Upper lobe of right lung (tissue), 1 donor: Measurements from ENCODE around the gene CD79A. TPM values are rescaled to one million over a fixed set of nuclear protein-coding genes. Genes with fewer than 3 reads are reported as not detected.

Source experiments
- ATAC-seq: fragments of 200-7000 bp; cut with Tn5 transposase; one replicate; pipeline ENCODE4 v1.9.1; 2020; ENCODE audit warnings: mild to moderate bottlenecking, moderate library complexity
- DNase-seq: peaks from one replicate; pipeline ENCODE4 v3.0.0-alpha.2; 2020
- H3K27ac ChIP-seq: fragments of 200-600 bp; one replicate; pipeline ENCODE4 v1.8.0; 2022
- H3K27me3 ChIP-seq: fragments of 200-600 bp; one replicate; pipeline ENCODE4 v1.8.0; 2022; ENCODE audit warnings: mild to moderate bottlenecking
- H3K36me3 ChIP-seq: fragments of 200-600 bp; one replicate; pipeline ENCODE4 v1.8.0; 2022
- H3K4me1 ChIP-seq: fragments of 200-600 bp; one replicate; pipeline ENCODE4 v1.8.0; 2022
- H3K4me3 ChIP-seq: fragments of 200-600 bp; one replicate; pipeline ENCODE4 v1.8.0; 2022; ENCODE audit warnings: mild to moderate bottlenecking
- H3K9me3 ChIP-seq: fragments of 200-600 bp; one replicate; pipeline ENCODE4 v1.8.0; 2022
- CTCF ChIP-seq: fragments of 200-600 bp; IDR thresholded peaks from one replicate; pipeline ENCODE4 v1.8.0; 2022; ENCODE audit warnings: antibody characterized with exemption
- intact Hi-C: fragments of 100-400 bp; cut with DNase I; formaldehyde crosslinking; loops from one replicate; pipeline ENCODE4 v1.11.0; 2022
- total RNA-seq: library from RNA; stranded (reverse); fragmentation: NEBNext Ultra II Directional; extraction: Animal tissue kit (Norgen Biotek cat#: 25700); gene quantifications from one replicate; pipeline ENCODE4 v1.2.1, GENCODE V29; 2021
- donor health status: DM: no; HTN: yes; CAD: no; lungs with severe emphysema.

CD79A gene
- total RNA-seq, 1 donor from 2014 or later = 1.4 TPM

- Histone ChIP-seq H3K27ac (no peak overlapping the region), H3K4me1 (no peaks in the 10 kb centered on the region), H3K27me3 (no peaks in the 10 kb centered on the region), H3K36me3 (peaks cover 94% of the 10 kb centered on the region), H3K9me3 (no peaks in the 10 kb centered on the region), H3K4me3 (no peak overlapping the region)
- TF ChIP-seq CTCF = no peak
- ATAC-seq (no peak), DNase-seq (no peak)
- intact Hi-C loops = no loop called here
Measured at GRCh38 chr19:41901707-41902360, 24.8 kb downstream of the CD79A start.

DNA sequence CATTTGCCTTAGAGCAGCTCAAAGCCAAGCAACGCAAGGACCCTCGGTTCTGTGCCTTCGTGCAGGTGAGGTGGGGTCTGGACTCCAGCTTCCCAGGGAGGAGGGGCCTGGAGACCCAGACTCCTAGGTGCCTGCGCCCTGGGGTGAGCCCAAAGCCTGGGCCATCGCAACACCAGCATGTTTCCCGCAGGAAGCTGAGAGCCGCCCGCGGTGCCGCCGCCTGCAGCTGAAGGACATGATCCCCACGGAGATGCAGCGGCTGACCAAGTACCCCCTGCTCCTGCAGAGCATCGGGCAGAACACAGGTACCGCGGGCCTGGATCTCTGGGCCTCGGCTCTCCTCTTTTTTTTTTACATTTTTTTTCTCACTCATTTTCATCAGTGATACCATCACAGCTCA, 25.5 kb downstream of the CD79A start:
- Histone ChIP-seq H3K4me1 (no peaks in the 10 kb centered on the region), H3K36me3 (peaks cover 99% of the 10 kb centered on the region), H3K27me3 (no peaks in the 10 kb centered on the region), H3K27ac (no peak overlapping the region), H3K9me3 (no peaks in the 10 kb centered on the region), H3K4me3 (no peak overlapping the region)
- no peak for TF ChIP-seq CTCF
- intact Hi-C loops = no loop called here
- ATAC-seq (no peak), DNase-seq (no peak)

GRCh38 chr19:41903193-41903953, 26.3 kb downstream of the CD79A start:
- H3K27ac ChIP-seq = peak overlapping the region; percentile 4
- H3K4me1 ChIP-seq = no peaks in the 10 kb centered on the region
- no peak overlapping the region for H3K4me3 ChIP-seq
- TF ChIP-seq CTCF = no peak
- DNase-seq = no peak
- intact Hi-C loops = no loop called here
- no peaks in the 10 kb centered on the region for H3K9me3 ChIP-seq
- no peaks in the 10 kb centered on the region for H3K27me3 ChIP-seq
- peak; percentile 1 for ATAC-seq
- H3K36me3 ChIP-seq = peaks cover 91% of the 10 kb centered on the region

DNA sequence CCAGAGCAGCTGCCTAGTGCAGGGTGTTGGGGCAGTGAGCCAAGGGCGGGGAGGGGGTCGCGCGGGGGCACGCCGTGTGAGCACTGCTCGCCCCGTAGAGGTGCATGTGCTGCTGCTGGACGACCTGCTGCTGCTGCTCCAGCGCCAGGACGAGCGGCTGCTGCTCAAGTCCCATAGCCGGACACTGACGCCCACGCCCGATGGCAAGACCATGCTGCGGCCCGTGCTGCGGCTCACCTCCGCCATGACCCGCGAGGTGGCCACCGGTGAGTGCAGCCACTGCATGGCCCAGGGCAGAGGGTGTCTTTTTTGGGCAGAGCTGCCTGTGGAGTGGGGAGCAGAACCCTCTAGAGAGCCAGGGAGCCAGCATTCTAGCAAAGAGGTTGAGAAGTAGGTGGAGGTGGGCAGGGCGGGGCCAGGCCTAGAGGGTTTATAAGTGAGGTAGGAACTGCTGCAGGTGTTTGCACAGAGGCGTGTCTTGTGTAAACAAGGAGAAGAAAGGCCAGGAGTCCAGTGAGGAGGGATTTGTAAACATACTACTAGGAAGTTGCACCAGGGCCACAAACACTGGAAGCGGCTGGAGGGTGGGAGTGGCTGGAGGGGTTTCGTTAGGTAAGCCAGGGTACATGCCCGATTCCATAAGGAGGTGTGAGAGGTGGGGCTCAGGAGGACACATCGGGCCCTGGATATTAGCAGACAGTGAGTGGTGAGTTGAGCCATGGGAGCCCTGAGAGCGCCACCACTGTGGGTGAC, 27.2 kb downstream of the CD79A start:
- peak overlapping the region; percentile 8 for H3K4me3 ChIP-seq
- H3K27ac ChIP-seq = peak overlapping the region; percentile 47
- peaks cover 82% of the 10 kb centered on the region for H3K36me3 ChIP-seq
- H3K4me1 ChIP-seq = no peaks in the 10 kb centered on the region
- H3K9me3 ChIP-seq = no peaks in the 10 kb centered on the region
- intact Hi-C loops = no loop called here
- no peaks in the 10 kb centered on the region for H3K27me3 ChIP-seq
- peak; percentile 90 for ATAC-seq
- peak; percentile 93 for DNase-seq
- TF ChIP-seq CTCF = no peak

GRCh38 chr19:41905273-41906002, 28.4 kb downstream of the CD79A start:
- H3K36me3 ChIP-seq = peaks cover 71% of the 10 kb centered on the region
- ATAC-seq = no peak
- no peaks in the 10 kb centered on the region for H3K27me3 ChIP-seq
- no peaks in the 10 kb centered on the region for H3K9me3 ChIP-seq
- no peak overlapping the region for H3K27ac ChIP-seq
- no peaks in the 10 kb centered on the region for H3K4me1 ChIP-seq
- H3K4me3 ChIP-seq = peak overlapping the region; percentile 8
- no peak for DNase-seq
- TF ChIP-seq CTCF = no peak
- intact Hi-C loops = no loop called here
